HG02981 (cell line): ENCODE measurements around the gene RNGTT.

Experiments used
- ATAC-seq: cut with Tn5 transposase; IDR thresholded peaks from one replicate; pipeline ENCODE4 v1.9.1; 2021; ENCODE audit warnings: mild to moderate bottlenecking, moderate library complexity; ENCODE audit not compliant: unreplicated experiment

The RNGTT gene

GRCh38 chr6:88671624-88672023 lies 291.8 kb downstream of the RNGTT start:
- no peak for ATAC-seq

- ATAC-seq: no peak
These were observed 293.0 kb downstream of the RNGTT start for GRCh38 chr6:88670369-88670768.

GRCh38 chr6:88669475-88669874 lies 293.9 kb downstream of the RNGTT start:
- no peak for ATAC-seq

GRCh38 chr6:88666901-88667300 lies 296.5 kb downstream of the RNGTT start:
- ATAC-seq: no peak

GRCh38 chr6:88665131-88665530 lies 298.3 kb downstream of the RNGTT start:
- ATAC-seq: no peak

- ATAC-seq: no peak
These were observed 299.6 kb downstream of the RNGTT start for GRCh38 chr6:88663801-88664200.

- peak; percentile 67 for ATAC-seq
These were observed 300.7 kb downstream of the RNGTT start for GRCh38 chr6:88662653-88663174.

- peak; percentile 66 for ATAC-seq
These were observed 301.2 kb downstream of the RNGTT start for GRCh38 chr6:88662163-88662580.

GRCh38 chr6:88661136-88661535 lies 302.3 kb downstream of the RNGTT start:
- ATAC-seq: no peak

GRCh38 chr6:88655586-88655985 lies 307.8 kb downstream of the RNGTT start:
- ATAC-seq: no peak

GRCh38 chr6:88653936-88654335 lies 309.5 kb downstream of the RNGTT start:
- no peak for ATAC-seq

GRCh38 chr6:88651400-88651799 lies 312.0 kb downstream of the RNGTT start:
- ATAC-seq: no peak

- no peak for ATAC-seq
These were observed 312.4 kb downstream of the RNGTT start for GRCh38 chr6:88650979-88651378.

GRCh38 chr6:88650029-88650619 lies 313.3 kb downstream of the RNGTT start:
- ATAC-seq: peak; percentile 98

GRCh38 chr6:88641178-88641903 lies 322.1 kb downstream of the RNGTT start:
- peak; percentile 89 for ATAC-seq

- no peak for ATAC-seq
These were observed 325.5 kb downstream of the RNGTT start for GRCh38 chr6:88637761-88638545.

GRCh38 chr6:88636871-88637270 lies 326.5 kb downstream of the RNGTT start:
- no peak for ATAC-seq

GRCh38 chr6:88633782-88634181 lies 329.6 kb downstream of the RNGTT start:
- ATAC-seq: no peak

- no peak for ATAC-seq
These were observed 331.6 kb downstream of the RNGTT start for GRCh38 chr6:88631830-88632229.

GRCh38 chr6:88629838-88630494 lies 333.5 kb downstream of the RNGTT start:
- ATAC-seq: no peak

- no peak for ATAC-seq
These were observed 337.0 kb downstream of the RNGTT start for GRCh38 chr6:88626460-88626859.
